ENCODE measurements around the gene TBC1D9. TPM values are rescaled to one million over a fixed set of nuclear protein-coding genes. Genes with fewer than 3 reads are reported as not detected.

The TBC1D9 gene
- total and polyA plus RNA-seq, 2 of the 13 experiments (the other 11 are each of a cell fraction or from before 2014, with no cell fraction given) = 11.9 to 12.2 TPM

DNA sequence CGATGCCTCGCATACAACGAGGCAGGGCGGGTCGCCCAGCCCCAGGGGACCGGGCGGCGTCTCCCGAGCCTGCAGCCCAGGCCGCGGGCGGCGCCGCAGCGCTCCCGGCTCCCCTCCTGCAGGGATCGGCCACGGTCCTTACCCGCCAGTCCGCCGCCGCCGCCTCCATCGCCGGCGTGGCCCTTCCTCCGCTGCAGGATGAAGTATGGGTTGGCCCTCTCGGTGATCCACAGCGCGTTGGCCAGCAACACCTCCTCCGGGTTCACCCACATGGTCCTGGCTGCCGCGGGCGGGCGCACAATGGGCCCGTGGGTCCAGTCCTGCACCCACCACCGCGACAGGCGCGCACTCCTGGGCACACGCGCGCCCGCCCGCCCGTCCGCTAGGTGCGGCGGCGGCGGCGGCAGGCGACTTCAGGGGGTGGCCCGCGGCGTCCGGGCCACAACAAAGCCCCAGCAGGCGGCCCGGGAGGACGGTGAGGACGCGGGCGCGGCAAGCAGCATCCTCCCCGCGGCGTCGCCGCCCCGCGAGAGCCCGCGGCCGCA lies 339 bp downstream of the TBC1D9 start (continued):
- TF ChIP-seq, protein P1, sequence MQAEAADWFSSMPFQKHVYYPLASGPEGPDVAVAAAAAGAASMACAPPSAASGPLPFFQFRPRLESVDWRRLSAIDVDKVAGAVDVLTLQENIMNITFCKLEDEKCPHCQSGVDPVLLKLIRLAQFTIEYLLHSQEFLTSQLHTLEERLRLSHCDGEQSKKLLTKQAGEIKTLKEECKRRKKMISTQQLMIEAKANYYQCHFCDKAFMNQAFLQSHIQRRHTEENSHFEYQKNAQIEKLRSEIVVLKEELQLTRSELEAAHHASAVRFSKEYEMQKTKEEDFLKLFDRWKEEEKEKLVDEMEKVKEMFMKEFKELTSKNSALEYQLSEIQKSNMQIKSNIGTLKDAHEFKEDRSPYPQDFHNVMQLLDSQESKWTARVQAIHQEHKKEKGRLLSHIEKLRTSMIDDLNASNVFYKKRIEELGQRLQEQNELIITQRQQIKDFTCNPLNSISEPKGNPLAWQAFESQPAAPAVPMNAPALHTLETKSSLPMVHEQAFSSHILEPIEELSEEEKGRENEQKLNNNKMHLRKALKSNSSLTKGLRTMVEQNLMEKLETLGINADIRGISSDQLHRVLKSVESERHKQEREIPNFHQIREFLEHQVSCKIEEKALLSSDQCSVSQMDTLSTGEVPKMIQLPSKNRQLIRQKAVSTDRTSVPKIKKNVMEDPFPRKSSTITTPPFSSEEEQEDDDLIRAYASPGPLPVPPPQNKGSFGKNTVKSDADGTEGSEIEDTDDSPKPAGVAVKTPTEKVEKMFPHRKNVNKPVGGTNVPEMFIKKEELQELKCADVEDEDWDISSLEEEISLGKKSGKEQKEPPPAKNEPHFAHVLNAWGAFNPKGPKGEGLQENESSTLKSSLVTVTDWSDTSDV (CRISPR knock-in tag; IDR thresholded peaks at IDR 0.05) = no peak
- TF ChIP-seq, protein P2, sequence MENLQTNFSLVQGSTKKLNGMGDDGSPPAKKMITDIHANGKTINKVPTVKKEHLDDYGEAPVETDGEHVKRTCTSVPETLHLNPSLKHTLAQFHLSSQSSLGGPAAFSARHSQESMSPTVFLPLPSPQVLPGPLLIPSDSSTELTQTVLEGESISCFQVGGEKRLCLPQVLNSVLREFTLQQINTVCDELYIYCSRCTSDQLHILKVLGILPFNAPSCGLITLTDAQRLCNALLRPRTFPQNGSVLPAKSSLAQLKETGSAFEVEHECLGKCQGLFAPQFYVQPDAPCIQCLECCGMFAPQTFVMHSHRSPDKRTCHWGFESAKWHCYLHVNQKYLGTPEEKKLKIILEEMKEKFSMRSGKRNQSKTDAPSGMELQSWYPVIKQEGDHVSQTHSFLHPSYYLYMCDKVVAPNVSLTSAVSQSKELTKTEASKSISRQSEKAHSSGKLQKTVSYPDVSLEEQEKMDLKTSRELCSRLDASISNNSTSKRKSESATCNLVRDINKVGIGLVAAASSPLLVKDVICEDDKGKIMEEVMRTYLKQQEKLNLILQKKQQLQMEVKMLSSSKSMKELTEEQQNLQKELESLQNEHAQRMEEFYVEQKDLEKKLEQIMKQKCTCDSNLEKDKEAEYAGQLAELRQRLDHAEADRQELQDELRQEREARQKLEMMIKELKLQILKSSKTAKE (CRISPR knock-in tag; IDR thresholded peaks at IDR 0.05; ENCODE audit: borderline replicate concordance) = no peak
- TF ChIP-seq EEA1 (CRISPR knock-in tag; IDR thresholded peaks at IDR 0.05; ENCODE audit: borderline replicate concordance) = 0 out of 2 replicates have a peak, but pooled peaks have one; percentile 65
- TF ChIP-seq LCORL (IDR thresholded peaks at IDR 0.05) = no peak
- TF ChIP-seq LCORL (CRISPR knock-in tag; IDR thresholded peaks at IDR 0.05) = no peak
- no peak for TF ChIP-seq MED13 (CRISPR knock-in tag; IDR thresholded peaks at IDR 0.05)
- no peak for TF ChIP-seq RFX3 (CRISPR knock-in tag; IDR thresholded peaks at IDR 0.05)
- TF ChIP-seq KDM4B (CRISPR knock-in tag; IDR thresholded peaks at IDR 0.05) = no peak
- no peak for TF ChIP-seq PTBP1 (IDR thresholded peaks at IDR 0.05; ENCODE audit: low read depth, low read length, poor library complexity, severe bottlenecking)
- no peak for TF ChIP-seq AGO2 (optimal IDR thresholded peaks at IDR 0.05; ENCODE audit: low read depth, low read length)
- no peak for TF ChIP-seq HOXA9 (CRISPR knock-in tag; IDR thresholded peaks at IDR 0.05; ENCODE audit: borderline replicate concordance)
- TF ChIP-seq, protein P3, sequence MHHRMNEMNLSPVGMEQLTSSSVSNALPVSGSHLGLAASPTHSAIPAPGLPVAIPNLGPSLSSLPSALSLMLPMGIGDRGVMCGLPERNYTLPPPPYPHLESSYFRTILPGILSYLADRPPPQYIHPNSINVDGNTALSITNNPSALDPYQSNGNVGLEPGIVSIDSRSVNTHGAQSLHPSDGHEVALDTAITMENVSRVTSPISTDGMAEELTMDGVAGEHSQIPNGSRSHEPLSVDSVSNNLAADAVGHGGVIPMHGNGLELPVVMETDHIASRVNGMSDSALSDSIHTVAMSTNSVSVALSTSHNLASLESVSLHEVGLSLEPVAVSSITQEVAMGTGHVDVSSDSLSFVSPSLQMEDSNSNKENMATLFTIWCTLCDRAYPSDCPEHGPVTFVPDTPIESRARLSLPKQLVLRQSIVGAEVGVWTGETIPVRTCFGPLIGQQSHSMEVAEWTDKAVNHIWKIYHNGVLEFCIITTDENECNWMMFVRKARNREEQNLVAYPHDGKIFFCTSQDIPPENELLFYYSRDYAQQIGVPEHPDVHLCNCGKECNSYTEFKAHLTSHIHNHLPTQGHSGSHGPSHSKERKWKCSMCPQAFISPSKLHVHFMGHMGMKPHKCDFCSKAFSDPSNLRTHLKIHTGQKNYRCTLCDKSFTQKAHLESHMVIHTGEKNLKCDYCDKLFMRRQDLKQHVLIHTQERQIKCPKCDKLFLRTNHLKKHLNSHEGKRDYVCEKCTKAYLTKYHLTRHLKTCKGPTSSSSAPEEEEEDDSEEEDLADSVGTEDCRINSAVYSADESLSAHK (CRISPR knock-in tag; IDR thresholded peaks at IDR 0.05; ENCODE audit: borderline replicate concordance) = no peak
- TF ChIP-seq ZBTB3 (CRISPR knock-in tag; IDR thresholded peaks at IDR 0.05; ENCODE audit: borderline replicate concordance, low read depth) = no peak
- TF ChIP-seq MYC (CRISPR knock-in tag; IDR thresholded peaks at IDR 0.05; ENCODE audit: borderline replicate concordance) = peak; percentile 62
- TF ChIP-seq SIN3B (IDR thresholded peaks at IDR 0.05; ENCODE audit: low read length) = no peak
- no peak for TF ChIP-seq ZNF180 (CRISPR knock-in tag; IDR thresholded peaks at IDR 0.05; ENCODE audit: borderline replicate concordance, low read depth)
- TF ChIP-seq, protein P4, sequence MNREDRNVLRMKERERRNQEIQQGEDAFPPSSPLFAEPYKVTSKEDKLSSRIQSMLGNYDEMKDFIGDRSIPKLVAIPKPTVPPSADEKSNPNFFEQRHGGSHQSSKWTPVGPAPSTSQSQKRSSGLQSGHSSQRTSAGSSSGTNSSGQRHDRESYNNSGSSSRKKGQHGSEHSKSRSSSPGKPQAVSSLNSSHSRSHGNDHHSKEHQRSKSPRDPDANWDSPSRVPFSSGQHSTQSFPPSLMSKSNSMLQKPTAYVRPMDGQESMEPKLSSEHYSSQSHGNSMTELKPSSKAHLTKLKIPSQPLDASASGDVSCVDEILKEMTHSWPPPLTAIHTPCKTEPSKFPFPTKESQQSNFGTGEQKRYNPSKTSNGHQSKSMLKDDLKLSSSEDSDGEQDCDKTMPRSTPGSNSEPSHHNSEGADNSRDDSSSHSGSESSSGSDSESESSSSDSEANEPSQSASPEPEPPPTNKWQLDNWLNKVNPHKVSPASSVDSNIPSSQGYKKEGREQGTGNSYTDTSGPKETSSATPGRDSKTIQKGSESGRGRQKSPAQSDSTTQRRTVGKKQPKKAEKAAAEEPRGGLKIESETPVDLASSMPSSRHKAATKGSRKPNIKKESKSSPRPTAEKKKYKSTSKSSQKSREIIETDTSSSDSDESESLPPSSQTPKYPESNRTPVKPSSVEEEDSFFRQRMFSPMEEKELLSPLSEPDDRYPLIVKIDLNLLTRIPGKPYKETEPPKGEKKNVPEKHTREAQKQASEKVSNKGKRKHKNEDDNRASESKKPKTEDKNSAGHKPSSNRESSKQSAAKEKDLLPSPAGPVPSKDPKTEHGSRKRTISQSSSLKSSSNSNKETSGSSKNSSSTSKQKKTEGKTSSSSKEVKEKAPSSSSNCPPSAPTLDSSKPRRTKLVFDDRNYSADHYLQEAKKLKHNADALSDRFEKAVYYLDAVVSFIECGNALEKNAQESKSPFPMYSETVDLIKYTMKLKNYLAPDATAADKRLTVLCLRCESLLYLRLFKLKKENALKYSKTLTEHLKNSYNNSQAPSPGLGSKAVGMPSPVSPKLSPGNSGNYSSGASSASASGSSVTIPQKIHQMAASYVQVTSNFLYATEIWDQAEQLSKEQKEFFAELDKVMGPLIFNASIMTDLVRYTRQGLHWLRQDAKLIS (CRISPR knock-in tag; IDR thresholded peaks at IDR 0.05) = no peak
- TF ChIP-seq ZNF564 (CRISPR knock-in tag; IDR thresholded peaks at IDR 0.05) = no peak
- no peak for TF ChIP-seq ZNF496 (CRISPR knock-in tag; IDR thresholded peaks at IDR 0.05; ENCODE audit: insufficient replicate concordance)
- TF ChIP-seq IKZF1 (IDR thresholded peaks at IDR 0.05) = no peak

Data from HepG2 (cell line).